ENCODE data around the gene BMI1.

DNA sequence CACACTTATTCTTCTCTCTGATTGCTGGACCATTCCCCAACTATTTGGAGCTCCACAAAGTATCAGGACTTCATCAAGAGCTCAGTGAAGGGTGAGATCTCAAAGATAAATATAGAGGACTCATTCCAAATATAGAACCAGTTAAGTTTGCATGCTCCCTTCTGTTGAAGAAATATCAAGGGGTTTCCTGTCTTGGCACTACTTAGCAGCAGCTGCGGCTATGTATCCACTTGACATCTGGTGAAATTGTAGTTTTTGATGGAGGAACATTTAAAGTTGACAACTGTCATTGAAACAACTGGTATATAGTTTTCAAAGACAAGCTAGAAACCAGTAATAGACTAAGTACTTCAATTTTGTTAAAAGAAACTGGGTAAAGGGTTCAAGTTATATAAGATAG, 23.4 kb downstream of the BMI1 start:
- TF ChIP-seq, protein P1, sequence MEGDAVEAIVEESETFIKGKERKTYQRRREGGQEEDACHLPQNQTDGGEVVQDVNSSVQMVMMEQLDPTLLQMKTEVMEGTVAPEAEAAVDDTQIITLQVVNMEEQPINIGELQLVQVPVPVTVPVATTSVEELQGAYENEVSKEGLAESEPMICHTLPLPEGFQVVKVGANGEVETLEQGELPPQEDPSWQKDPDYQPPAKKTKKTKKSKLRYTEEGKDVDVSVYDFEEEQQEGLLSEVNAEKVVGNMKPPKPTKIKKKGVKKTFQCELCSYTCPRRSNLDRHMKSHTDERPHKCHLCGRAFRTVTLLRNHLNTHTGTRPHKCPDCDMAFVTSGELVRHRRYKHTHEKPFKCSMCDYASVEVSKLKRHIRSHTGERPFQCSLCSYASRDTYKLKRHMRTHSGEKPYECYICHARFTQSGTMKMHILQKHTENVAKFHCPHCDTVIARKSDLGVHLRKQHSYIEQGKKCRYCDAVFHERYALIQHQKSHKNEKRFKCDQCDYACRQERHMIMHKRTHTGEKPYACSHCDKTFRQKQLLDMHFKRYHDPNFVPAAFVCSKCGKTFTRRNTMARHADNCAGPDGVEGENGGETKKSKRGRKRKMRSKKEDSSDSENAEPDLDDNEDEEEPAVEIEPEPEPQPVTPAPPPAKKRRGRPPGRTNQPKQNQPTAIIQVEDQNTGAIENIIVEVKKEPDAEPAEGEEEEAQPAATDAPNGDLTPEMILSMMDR (conservative IDR thresholded peaks at IDR 0.05 in 1 of 2, IDR thresholded peaks at IDR 0.05 in 1 of 2; ENCODE audit: low read depth in 1 of 2, low read length in 2 of 2) = no peak
- no peak for TF ChIP-seq EZH2 (IDR thresholded peaks at IDR 0.05; ENCODE audit: low read length, missing control alignments)
